SH-SY5Y (cell line): ENCODE data around the gene GARRE1.

Source experiments
- GATA2 ChIP-seq: IDR thresholded peaks from 2 replicates; pipeline ENCODE4 v1.6.1; 2011; ENCODE audit warnings: mild to moderate bottlenecking, low read depth, low read length
- GATA3 ChIP-seq: IDR thresholded peaks from 2 replicates; pipeline ENCODE4 v1.6.1; 2011; ENCODE audit warnings: low read depth, mild to moderate bottlenecking, low read length, moderate library complexity

- no peak for TF ChIP-seq GATA2
- no peak for TF ChIP-seq GATA3
These were observed 18.0 kb upstream of the GARRE1 start for GRCh38 chr19:34236035-34236987.
